ENCODE results near the gene SLC2A10. TPM values are rescaled to one million over a fixed set of nuclear protein-coding genes. Genes with fewer than 3 reads are reported as not detected.

Gene SLC2A10
- total RNA-seq, 1 experiment from 2014 or later, result 0.05 TPM

- no peak for TF ChIP-seq REST (IDR thresholded peaks at IDR 0.05; ENCODE audit: low read depth)
- TF ChIP-seq TCF7L2 (IDR thresholded peaks at IDR 0.05; ENCODE audit: borderline replicate concordance, extremely low read depth, insufficient read depth, insufficient read length), result peak; percentile 82
- peak; percentile 92 for TF ChIP-seq ZFX (IDR thresholded peaks at IDR 0.05)
- TF ChIP-seq ELF1 (IDR thresholded peaks at IDR 0.05; ENCODE audit: borderline replicate concordance, low read depth), result peak; percentile 66; the same call in 1 of the 2 replicates
- TF ChIP-seq EGR1 (IDR thresholded peaks at IDR 0.05; ENCODE audit: low read depth), result peak; percentile 52; the same call in 1 of the 2 replicates
- TF ChIP-seq SIN3A (IDR thresholded peaks at IDR 0.05; ENCODE audit: low read depth), result peak; percentile 68
- no peak for TF ChIP-seq CEBPB (IDR thresholded peaks at IDR 0.05; ENCODE audit: low read depth)
- peak; percentile 67 for TF ChIP-seq POLR2AphosphoS5 (IDR thresholded peaks at IDR 0.05; ENCODE audit: low read depth, low read length)
- no peak for TF ChIP-seq ZNF274 (IDR thresholded peaks at IDR 0.05; ENCODE audit: low read depth, low read length)
- TF ChIP-seq MAX (IDR thresholded peaks at IDR 0.05), result peak; percentile 47; the same call in 1 of the 2 replicates
Observed at GRCh38 chr20:46689082-46689753, 20.2 kb upstream of the SLC2A10 start, which contains the start of gene TP53RK (continued).

- intact Hi-C loops (cut with micrococcal nuclease), result no loop called here
- no peak overlapping the region for H2AFZ ChIP-seq (ENCODE audit: low read depth, low read length, poor library complexity, severe bottlenecking)
- ChIA-PET POLR2A (interaction anchor here (0.6 kb wide), 1 partner anchor 9 kb away, joined by 3 read pairs; no protein-coding TSS in a partner anchor), CTCF (interaction anchor here (1.2 to 1.6 kb wide), 3 partner anchors 10 to 63 kb away, joined by 3 to 6 read pairs (median 5); no protein-coding TSS in a partner anchor), RAD21 (ENCODE audit: low non-redundant PET in 1 of 2, low total read pairs in 2 of 2, uncharacterized antibody in 2 of 2, unreplicated experiment in 2 of 2) (no interaction called here)
- H3K36me3 ChIP-seq (ENCODE audit: control insufficient read depth in 1 of 2, insufficient read depth in 2 of 2, low read length in 2 of 2), result peaks cover 9 to 18% of the 10 kb centered on the region in 2 experiments
- ATAC-seq (no peak), DNase-seq (ENCODE audit: low read depth, low spot score) (no peak)
- no peaks in the 10 kb centered on the region for H4K20me1 ChIP-seq (ENCODE audit: insufficient read depth)
- no peaks in the 10 kb centered on the region for H3K27me3 ChIP-seq (ENCODE audit: insufficient read depth, low read length)
- peaks cover 38% of the 10 kb centered on the region for H3K79me2 ChIP-seq (ENCODE audit: insufficient read depth, low read length)
- H3K4me1 ChIP-seq (ENCODE audit: control insufficient read depth in 1 of 2, insufficient read depth in 2 of 2, low read length in 2 of 2), result peaks cover 13 to 20% of the 10 kb centered on the region in 2 experiments
- BruUV-seq (replicated peaks), result no TSS peak
- peak overlapping the region; percentile 96 for H3K27ac ChIP-seq (ENCODE audit: low read depth, low read length)
- H3K4me3 ChIP-seq (replicated peaks in 1 of 2; ENCODE audit: low read depth in 1 of 2, low read length in 2 of 2), result peak overlapping the region; percentile 48 to 57
- H3K9ac ChIP-seq (ENCODE audit: low read length), result peak overlapping the region; percentile 54
- no peaks in the 10 kb centered on the region; a peak in 1 of 4 replicates for H3K9me3 ChIP-seq (ENCODE audit: control insufficient read depth in 1 of 2, insufficient read depth in 1 of 2, low read depth in 1 of 2, low read length in 2 of 2)
- peak overlapping the region; percentile 77 for H3K4me2 ChIP-seq (ENCODE audit: low read length)
- H3K9me2 ChIP-seq (ENCODE audit: insufficient read depth), result no peaks in the 10 kb centered on the region
- no peak for TF ChIP-seq CTCF (IDR thresholded peaks at IDR 0.05 in 2 of 3, conservative IDR thresholded peaks at IDR 0.05 in 1 of 3; ENCODE audit: borderline replicate concordance in 1 of 3, insufficient read depth in 1 of 3, low read depth in 2 of 3, low read length in 2 of 3)
- TF ChIP-seq YY1 (IDR thresholded peaks at IDR 0.05; ENCODE audit: extremely low read depth, insufficient replicate concordance, low read depth, low read length), result no peak
- TF ChIP-seq SIN3A (IDR thresholded peaks at IDR 0.05; ENCODE audit: low read depth), result peak; percentile 31; the same call in 1 of the 2 replicates
- no peak for TF ChIP-seq EZH2phosphoT487 (IDR thresholded peaks at IDR 0.05; ENCODE audit: borderline replicate concordance)
- TF ChIP-seq RAD21 (IDR thresholded peaks at IDR 0.05; ENCODE audit: low read depth), result no peak
- no peak for TF ChIP-seq ZFX (IDR thresholded peaks at IDR 0.05)
- no peak for TF ChIP-seq ZNF274 (IDR thresholded peaks at IDR 0.05; ENCODE audit: low read depth, low read length)
- TF ChIP-seq MAX (IDR thresholded peaks at IDR 0.05), result no peak
- TF ChIP-seq POLR2A (IDR thresholded peaks at IDR 0.05; ENCODE audit: borderline replicate concordance, extremely low read depth, insufficient read depth, insufficient read length), result no peak
- TF ChIP-seq ELF1 (IDR thresholded peaks at IDR 0.05; ENCODE audit: borderline replicate concordance, low read depth), result peak; percentile 38
- peak; percentile 40; the same call in 1 of the 2 replicates for TF ChIP-seq POLR2AphosphoS5 (IDR thresholded peaks at IDR 0.05; ENCODE audit: low read depth, low read length)
- TF ChIP-seq EZH2 (IDR thresholded peaks at IDR 0.05), result no peak
- TF ChIP-seq CEBPB (IDR thresholded peaks at IDR 0.05; ENCODE audit: low read depth), result no peak
Observed at GRCh38 chr20:46689754-46690085, 19.7 kb upstream of the SLC2A10 start.
